H1 (cell line): ENCODE results near the gene DVL2. TPM values are rescaled to one million over a fixed set of nuclear protein-coding genes. Genes with fewer than 3 reads are reported as not detected.

Experiments
- CTCF ChIA-PET: fragments of 300-600 bp; sonication (Branson Sonifier 250); formaldehyde crosslinking; loops from one replicate; lab custom pipeline; 2021; ENCODE audit not compliant: partially characterized antibody; lab: Charles Lee
- POLR2A ChIA-PET: fragments of 300-600 bp; sonication (Branson Sonifier 250); formaldehyde crosslinking; loops from one replicate; lab custom pipeline; 2021; ENCODE audit warnings: inconsistent platforms; ENCODE audit not compliant: partially characterized antibody; lab: Charles Lee
- DNase-seq, 2 experiments: peaks; one replicate each; pipeline versions ENCODE4 v3.0.0 to v3.0.0-alpha.2; 2010 to 2022; ENCODE audit warnings: low spot score in 2 of 2, low read depth in 1 of 2, mixed read lengths in 1 of 2
- FAIRE-seq: peaks from 2 replicates; lab custom pipeline; 2011; peaks lifted over from hg19 to GRCh38; lab: Jason Lieb, UNC
- H2AFZ ChIP-seq: 2 replicates; pipeline ENCODE4 v1.8.1; 2012; ENCODE audit warnings: low read length, inconsistent platforms
- H2AK5ac ChIP-seq: 2 replicates; pipeline ENCODE4 v1.6.1; 2013; ENCODE audit warnings: low read depth, low read length
- H2BK120ac ChIP-seq: replicated peaks from 2 replicates; pipeline ENCODE3; 2013; ENCODE audit warnings: low read depth, low read length, inconsistent platforms
- H2BK12ac ChIP-seq: 2 replicates; pipeline ENCODE4 v1.6.1; 2013; ENCODE audit warnings: low read depth, low read length
- H2BK15ac ChIP-seq: 2 replicates; pipeline ENCODE4 v1.6.1; 2013; ENCODE audit warnings: low read length
- H2BK20ac ChIP-seq: 2 replicates; pipeline ENCODE4 v1.6.1; 2013; ENCODE audit warnings: low read length
- H2BK5ac ChIP-seq: 2 replicates; pipeline ENCODE4 v1.6.1; 2013; ENCODE audit warnings: low read depth, low read length
- H3K14ac ChIP-seq: 2 replicates; pipeline ENCODE4 v1.6.1; 2013; ENCODE audit warnings: inconsistent platforms; ENCODE audit not compliant: insufficient read length
- H3K18ac ChIP-seq: 2 replicates; pipeline ENCODE4 v1.6.1; 2013; ENCODE audit warnings: low read length; ENCODE audit errors: extremely low read depth
- H3K23ac ChIP-seq: 2 replicates; pipeline ENCODE4 v1.6.1; 2013; ENCODE audit warnings: inconsistent platforms; ENCODE audit not compliant: insufficient read length
- H3K23me2 ChIP-seq: 2 replicates; pipeline ENCODE4 v1.6.1; 2013; ENCODE audit warnings: low read depth, low read length
- H3K27ac ChIP-seq: 2 replicates; pipeline ENCODE4 v1.6.1; 2011; ENCODE audit warnings: low read depth, low read length, inconsistent platforms
- H3K27me3 ChIP-seq, 4 experiments: replicated peaks in 1 of 4; 1 replicate in 1 of 4; 2 replicates in 3 of 4; pipeline versions ENCODE4 v1.6.1 to v1.8.1; 2011 to 2013; ENCODE audit warnings: low read length in 3 of 4, mild to moderate bottlenecking in 3 of 4, inconsistent platforms in 2 of 4, mixed read lengths in 2 of 4, moderate library complexity in 1 of 4; ENCODE audit not compliant: control insufficient read depth in 3 of 4, insufficient read depth in 3 of 4; ENCODE audit errors: extremely low read depth in 1 of 4
- H3K36me3 ChIP-seq, 4 experiments: 2 replicates each; pipeline versions ENCODE4 v1.6.1 to v1.8.1; 2011 to 2013; ENCODE audit warnings: mild to moderate bottlenecking in 4 of 4, low read length in 3 of 4, moderate library complexity in 2 of 4, control low read depth in 1 of 4, inconsistent platforms in 1 of 4; ENCODE audit not compliant: insufficient read depth in 4 of 4, control insufficient read depth in 2 of 4
- H3K4ac ChIP-seq: replicated peaks from 2 replicates; pipeline ENCODE3; 2013; ENCODE audit warnings: low read length, low read depth, mixed read lengths, inconsistent platforms; ENCODE audit not compliant: insufficient read length
- H3K4me1 ChIP-seq, 4 experiments: replicated peaks in 1 of 4; 1 replicate in 1 of 4; 2 replicates in 3 of 4; pipeline versions ENCODE4 v1.6.1 to v1.8.1; 2011 to 2013; ENCODE audit warnings: low read length in 3 of 4, inconsistent platforms in 2 of 4, mixed read lengths in 1 of 4; ENCODE audit not compliant: insufficient read depth in 4 of 4, control insufficient read depth in 3 of 4
- H3K4me2 ChIP-seq, 2 experiments: 2 replicates each; pipeline versions ENCODE4 v1.6.1 to v1.8.1; 2011 to 2013; ENCODE audit warnings: low read depth in 2 of 2, low read length in 2 of 2, control low read depth in 1 of 2, inconsistent platforms in 1 of 2, mild to moderate bottlenecking in 1 of 2; ENCODE audit not compliant: insufficient read depth in 1 of 2
- H3K4me3 ChIP-seq, 4 experiments: fragments of 200-600, 300-600 bp in 1 of 4; sonication (generic), shearing (Covaris generic), sonication (Bioruptor Twin) in 1 of 4; 2 replicates each; pipeline versions ENCODE4 v1.5.1 to v1.8.1; 2011 to 2016; ENCODE audit warnings: low read length in 4 of 4, low read depth in 3 of 4, control low read depth in 2 of 4, inconsistent platforms in 2 of 4, mild to moderate bottlenecking in 2 of 4, mixed read lengths in 1 of 4, moderate library complexity in 1 of 4; ENCODE audit not compliant: insufficient read depth in 2 of 4; ENCODE audit errors: extremely low read depth in 1 of 4
- H3K56ac ChIP-seq: replicated peaks from 2 replicates; pipeline ENCODE3; 2013; ENCODE audit warnings: low read depth, mild to moderate bottlenecking, mixed read lengths, low read length, inconsistent platforms; ENCODE audit not compliant: insufficient read length
- H3K79me1 ChIP-seq: 2 replicates; pipeline ENCODE4 v1.6.1; 2013; ENCODE audit warnings: low read depth, low read length, control low read depth
- H3K79me2 ChIP-seq, 2 experiments: 2 replicates each; pipeline versions ENCODE4 v1.6.1 to v1.8.1; 2012 to 2013; ENCODE audit warnings: low read length in 2 of 2, mild to moderate bottlenecking in 2 of 2, inconsistent platforms in 1 of 2; ENCODE audit not compliant: insufficient read depth in 2 of 2, control insufficient read depth in 1 of 2
- H3K9ac ChIP-seq, 4 experiments: replicated peaks in 1 of 4; 1 replicate in 1 of 4; 2 replicates in 3 of 4; pipeline versions ENCODE4 v1.6.1 to v1.8.1; 2011 to 2013; ENCODE audit warnings: low read depth in 3 of 4, low read length in 3 of 4, control low read depth in 2 of 4, mild to moderate bottlenecking in 2 of 4, moderate library complexity in 2 of 4, inconsistent platforms in 1 of 4; ENCODE audit errors: extremely low read depth in 1 of 4
- H3K9me3 ChIP-seq, 2 experiments: 2 replicates each; pipeline versions ENCODE4 v1.6.1 to v1.8.1; 2012 to 2013; ENCODE audit warnings: mild to moderate bottlenecking in 2 of 2, moderate library complexity in 2 of 2, control low read depth in 1 of 2, inconsistent platforms in 1 of 2, low read depth in 1 of 2, low read length in 1 of 2, mixed read lengths in 1 of 2; ENCODE audit not compliant: insufficient read depth in 2 of 2
- H4K20me1 ChIP-seq, 2 experiments: replicated peaks in 1 of 2; 2 replicates each; pipeline versions ENCODE3 to v1.8.1; 2011 to 2013; ENCODE audit warnings: inconsistent platforms in 2 of 2, low read length in 2 of 2, mild to moderate bottlenecking in 1 of 2; ENCODE audit not compliant: insufficient read depth in 2 of 2, control insufficient read depth in 1 of 2
- H4K5ac ChIP-seq: 2 replicates; pipeline ENCODE4 v1.6.1; 2013; ENCODE audit warnings: low read length, low read depth, mixed read lengths, inconsistent platforms; ENCODE audit not compliant: insufficient read length
- H4K8ac ChIP-seq: 2 replicates; pipeline ENCODE4 v1.8.0; 2013; ENCODE audit warnings: mild to moderate bottlenecking, moderate library complexity, low read length, inconsistent platforms; ENCODE audit not compliant: insufficient read depth; ENCODE audit errors: extremely low read depth
- H4K91ac ChIP-seq: replicated peaks from 2 replicates; pipeline ENCODE3; 2013; ENCODE audit warnings: low read length, mixed read lengths, inconsistent platforms; ENCODE audit not compliant: insufficient read length
- BCL11A ChIP-seq, 2 experiments: IDR thresholded peaks; one replicate each; pipeline ENCODE4 v1.6.1; 2011; ENCODE audit warnings: low read depth in 2 of 2, low read length in 2 of 2, mild to moderate bottlenecking in 2 of 2
- CBX8 ChIP-seq: fragments of 300-800, 300-1000 bp; sonication (generic); IDR thresholded peaks from 2 replicates; pipeline ENCODE4 v1.7.1; 2016; ENCODE audit warnings: low read depth, low read length, borderline replicate concordance
- EGR1 ChIP-seq: IDR thresholded peaks from 2 replicates; pipeline ENCODE4 v1.6.1; 2011; ENCODE audit warnings: low read depth, low read length, borderline replicate concordance
- SP1 ChIP-seq: IDR thresholded peaks from 2 replicates; pipeline ENCODE4 v1.6.1; 2011; ENCODE audit warnings: low read depth, low read length
- TAF7 ChIP-seq: optimal IDR thresholded peaks from 2 replicates; pipeline ENCODE3; 2011; ENCODE audit warnings: low read depth, mild to moderate bottlenecking, inconsistent platforms, low read length, moderate library complexity, borderline replicate concordance
- WGBS, 2 experiments: shearing (Covaris generic) in 1 of 2; methylation state at CpG; one replicate each; pipeline versions ENCODE4 v1.1.6 to v1.1.7; 2013 to 2015; ENCODE audit warnings: low lambda C conversion rate in 2 of 2, mixed read lengths in 2 of 2, inconsistent platforms in 1 of 2, low coverage in 1 of 2, missing lambda C conversion rate in 1 of 2; ENCODE audit not compliant: insufficient replicate concordance in 2 of 2, insufficient coverage in 1 of 2, insufficient read length in 1 of 2; ENCODE audit errors: extremely low coverage in 1 of 2, missing lambda C conversion rate in 1 of 2; 5-methylcytosine and 5-hydroxymethylcytosine counted together
- polyA plus RNA-seq, 7 experiments: library from polyadenylated mRNA; depleted of rRNA in 3 of 7; stranded (reverse) in 5 of 7; unstranded in 2 of 7; fragments of >200 nt in 5 of 7; fragments of 200-250 nt in 2 of 7; gene quantifications; 1 replicate in 5 of 7; 2 replicates in 1 of 7; 4 replicates in 1 of 7; pipeline versions ENCODE4 v1.2.1 to v1.2.3, GENCODE V29; 2011 to 2013; ENCODE audit warnings: missing spikeins in 2 of 7, mixed read lengths in 2 of 7
- total RNA-seq: library from RNA; stranded (reverse); fragmentation: NEBNext Ultra II Directional; extraction: Animal tissue kit (Norgen Biotek cat#: 25700); gene quantifications from 2 replicates; pipeline ENCODE4 v1.2.1, GENCODE V29; 2021
- TF ChIP-seq, protein P1 (sequence below): IDR thresholded peaks from 2 replicates; pipeline ENCODE4 v1.6.1; 2011; ENCODE audit warnings: low read depth, mild to moderate bottlenecking, low read length; ENCODE audit not compliant: insufficient read depth

The DVL2 gene
- total and polyA plus RNA-seq, 2 of the 8 experiments (the other 6 are each of a cell fraction or from before 2014, with no cell fraction given): 19.0 to 59.6 TPM

GRCh38 chr17:7279448-7279847, 45.1 kb upstream of the DVL2 start:
- ChIA-PET POLR2A (interaction anchor here (1.5 to 7.7 kb wide), 8 partner anchors 12 to 65 kb away, joined by 3 to 94 read pairs (median 22); partner anchors contain the start of genes CLDN7, CTDNEP1 and GPS2), CTCF (interaction anchor here (0.6 to 4.8 kb wide), 7 partner anchors 14 to 45 kb away, joined by 3 to 42 read pairs (median 4); partner anchors contain the start of gene CLDN7)
- Histone ChIP-seq H2BK20ac (no peak overlapping the region), H2BK120ac (no peak overlapping the region), H3K23me2 (peaks cover 11% of the 10 kb centered on the region), H3K9me3 (no peaks in the 10 kb centered on the region), H4K8ac (no peak overlapping the region), H3K56ac (no peak overlapping the region), H3K9ac (no peak overlapping the region), H3K27me3 (peaks cover 0 to 13% (median 7%) of the 10 kb centered on the region in 4 experiments; a peak in 6 of 7 replicates), H4K20me1 (peaks cover 0 to 7% of the 10 kb centered on the region in 2 experiments), H3K4ac (no peak overlapping the region), H3K18ac (no peak overlapping the region), H2BK5ac (no peak overlapping the region), H4K5ac (no peak overlapping the region), H2AFZ (no peak overlapping the region), H2BK15ac (peak overlapping the region; percentile 46; the same call in 1 of the 2 replicates), H3K23ac (no peak overlapping the region), H3K79me1 (no peaks in the 10 kb centered on the region), H3K79me2 (no peaks in the 10 kb centered on the region), H3K27ac (no peak overlapping the region), H3K36me3 (peaks cover 0 to under 1% (median 0%) of the 10 kb centered on the region in 4 experiments; a peak in 2 of 8 replicates), H4K91ac (no peak overlapping the region), H3K14ac (no peak overlapping the region), H3K4me1 (peaks cover 0 to 20% (median 8%) of the 10 kb centered on the region in 4 experiments; a peak in 5 of 7 replicates), H3K4me2 (peak overlapping the region in 1 of 2 experiments; percentile 45; a peak in 1 of 4 replicates), H2BK12ac (peak overlapping the region; percentile 45; the same call in 1 of the 2 replicates), H2AK5ac (0 out of 2 replicates have a peak overlapping the region, but pooled peaks have one; percentile 3), H3K4me3 (no peak overlapping the region)
- no peak for DNase-seq
- no peak for FAIRE-seq
- TF ChIP-seq, protein P1, sequence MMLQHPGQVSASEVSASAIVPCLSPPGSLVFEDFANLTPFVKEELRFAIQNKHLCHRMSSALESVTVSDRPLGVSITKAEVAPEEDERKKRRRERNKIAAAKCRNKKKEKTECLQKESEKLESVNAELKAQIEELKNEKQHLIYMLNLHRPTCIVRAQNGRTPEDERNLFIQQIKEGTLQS: no peak
- no peak for TF ChIP-seq CBX8
- no peak for TF ChIP-seq EGR1
- TF ChIP-seq SP1: no peak
- no peak for TF ChIP-seq BCL11A (IDR thresholded peaks at IDR 0.05; ENCODE audit: low read depth in 2 of 2, low read length in 2 of 2)
- no peak for TF ChIP-seq TAF7
- WGBS, 2 experiments: 92% methylated on average over 8 of the region's 8 CpGs; no CpG with 5 or more reads in 1 of the 2 experiments
